ENCODE data around the gene ABCB10. TPM values are rescaled to one million over a fixed set of nuclear protein-coding genes. Genes with fewer than 3 reads are reported as not detected.
"Not testable (repeated sequence)": the region's sequence is repeated elsewhere in the genome, so short reads cannot be mapped to it uniquely, and the experiment has no call there.

The ABCB10 gene
- polyA plus RNA-seq, 3 donors = 19.0 to 20.5 (median 19.4) TPM

DNA sequence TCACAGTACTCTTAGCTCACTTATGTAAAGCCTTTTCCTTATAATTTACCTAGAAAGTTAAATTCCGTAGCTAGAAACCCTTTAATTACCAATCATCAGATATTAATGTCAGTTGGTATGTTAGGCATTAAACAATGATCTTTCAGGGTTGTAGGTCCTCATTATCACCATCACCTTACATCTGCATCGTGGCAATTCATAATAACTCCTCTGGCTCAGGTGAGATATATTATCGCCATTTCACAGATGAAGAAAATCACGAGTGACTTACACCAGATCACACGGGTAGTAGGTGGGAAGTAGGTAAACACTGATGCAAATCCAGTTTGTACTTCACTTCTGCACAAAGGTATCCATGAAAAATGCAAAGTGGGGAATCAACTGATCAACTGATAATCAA, 51.0 kb downstream of the ABCB10 start:
- peak in 2 of 11 donors; percentile 0 to 18 for DNase-seq (ENCODE audit: extremely low read depth in 1 of 11, low read depth in 9 of 11, low spot score in 4 of 11)

DNA sequence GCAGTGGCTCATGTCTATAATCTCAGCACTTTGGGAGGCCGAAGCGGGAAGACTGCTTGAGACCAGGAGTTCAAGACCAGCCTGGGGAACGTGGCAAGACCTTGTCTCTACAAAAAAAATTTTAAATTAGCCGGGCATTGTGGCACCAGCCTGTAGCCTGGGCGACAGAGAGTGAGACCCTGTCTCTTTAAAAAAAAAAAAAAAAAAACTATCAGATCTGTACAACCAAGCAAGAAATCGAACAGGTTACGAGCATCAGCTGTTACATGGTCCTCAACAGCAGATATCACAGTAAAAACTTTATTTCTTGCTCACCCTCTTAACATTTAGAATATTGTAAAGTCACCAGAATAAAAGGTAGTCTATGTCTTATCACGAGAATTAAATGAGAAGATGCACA, 51.9 kb downstream of the ABCB10 start:
- DNase-seq (ENCODE audit: extremely low read depth in 1 of 11, low read depth in 9 of 11, low spot score in 4 of 11) = no peak

DNA sequence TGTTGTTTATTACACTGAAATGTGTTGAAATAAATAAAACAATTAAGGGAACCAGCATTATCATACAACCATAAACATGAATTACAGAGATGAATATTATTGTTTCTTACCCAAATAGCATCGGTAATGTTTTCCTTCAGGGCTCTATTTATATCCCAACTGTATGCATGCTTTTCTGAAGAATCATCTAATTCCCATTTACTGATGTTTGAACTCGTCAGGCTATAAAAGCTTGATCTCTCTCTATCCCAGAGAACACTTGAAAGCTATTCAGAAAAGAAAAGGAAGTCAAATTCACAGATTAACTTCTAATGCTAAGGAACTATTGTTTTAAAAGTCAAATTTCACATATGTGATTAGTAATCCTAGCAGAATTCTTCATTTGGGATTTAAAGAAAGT, 62.7 kb downstream of the ABCB10 start:
- DNase-seq (ENCODE audit: extremely low read depth in 1 of 11, low read depth in 9 of 11, low spot score in 4 of 11) = no peak

DNA sequence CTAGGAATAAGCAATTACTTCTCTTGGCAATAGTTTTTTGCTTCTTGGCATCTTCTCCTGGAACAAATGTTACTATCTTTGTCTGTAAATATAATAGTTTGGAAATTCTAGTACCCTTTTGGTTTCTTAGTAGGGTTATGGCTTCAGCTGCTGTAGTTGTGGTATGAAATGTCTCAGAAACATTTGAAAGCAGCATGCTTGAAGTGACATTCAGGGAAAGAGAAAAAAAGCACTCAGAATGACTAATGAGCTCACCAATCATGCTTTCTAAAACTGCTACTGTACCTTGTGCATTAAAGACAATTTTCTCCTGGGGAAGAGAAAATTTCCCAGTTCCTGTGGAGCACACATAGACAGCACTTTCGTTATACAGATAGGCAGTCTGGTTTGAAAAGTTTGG, 71.3 kb downstream of the ABCB10 start:
- DNase-seq (ENCODE audit: extremely low read depth in 1 of 11, low read depth in 9 of 11, low spot score in 4 of 11) = no peak

DNA sequence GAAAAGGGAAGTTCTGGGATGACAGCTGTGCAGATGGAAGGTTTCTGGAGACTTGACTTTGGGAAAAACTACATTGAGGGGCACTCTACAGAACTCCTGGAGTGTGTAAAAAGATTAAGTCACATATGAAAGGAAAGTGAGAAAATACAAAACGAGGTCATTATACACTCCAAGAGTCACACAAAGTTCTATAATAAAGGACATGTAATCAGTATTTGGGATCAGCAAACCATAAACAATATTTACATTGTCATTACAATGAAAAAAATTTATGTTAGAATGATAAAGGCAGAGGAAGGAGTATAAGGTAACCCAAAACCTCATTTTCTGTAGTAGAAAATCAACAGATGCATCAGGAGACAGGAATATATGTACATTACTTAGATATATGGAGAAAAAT, 73.2 kb downstream of the ABCB10 start:
- DNase-seq (ENCODE audit: extremely low read depth in 1 of 11, low read depth in 9 of 11, low spot score in 4 of 11) = no peak

DNA sequence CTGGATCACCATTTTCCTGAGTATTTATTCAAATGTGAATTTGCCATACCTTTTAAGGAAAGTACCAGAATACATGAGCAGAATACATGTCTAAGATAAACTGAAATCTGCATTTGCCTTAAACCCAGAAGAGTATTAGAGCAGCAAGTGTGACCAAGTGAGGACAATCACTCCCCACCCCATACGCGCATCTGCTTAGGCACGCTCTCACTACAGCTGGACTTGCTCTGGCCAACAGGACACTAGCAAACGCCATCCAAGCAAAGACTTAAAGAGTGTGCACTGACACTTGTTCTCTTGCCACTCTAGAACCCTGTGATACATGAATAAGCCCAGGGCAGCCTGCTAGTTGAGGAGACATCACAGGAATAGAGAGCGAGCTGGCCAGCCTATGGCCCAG, 76.0 kb downstream of the ABCB10 start:
- no peak for DNase-seq (ENCODE audit: extremely low read depth in 1 of 11, low read depth in 9 of 11, low spot score in 4 of 11)

DNA sequence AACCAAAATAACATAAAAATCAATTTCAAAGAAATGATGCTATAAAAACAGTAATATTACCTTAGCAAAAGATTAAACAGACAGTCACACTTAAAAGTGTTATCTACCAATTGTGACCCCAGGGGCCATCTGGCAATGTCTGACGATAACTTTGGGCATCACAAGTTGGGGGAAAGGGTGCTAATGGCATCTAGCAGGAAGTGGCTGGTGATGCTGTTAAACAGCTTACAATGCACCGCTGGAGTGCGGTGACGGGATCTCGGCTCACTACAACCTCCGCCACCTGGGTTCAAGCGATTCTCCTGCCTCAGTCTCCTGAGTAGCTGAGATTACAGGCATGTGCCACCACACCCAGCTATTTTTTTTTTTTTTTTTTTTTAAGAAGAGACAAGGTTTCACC, 78.0 kb downstream of the ABCB10 start:
- DNase-seq (ENCODE audit: extremely low read depth in 1 of 11, low read depth in 9 of 11, low spot score in 4 of 11) = no peak

DNA sequence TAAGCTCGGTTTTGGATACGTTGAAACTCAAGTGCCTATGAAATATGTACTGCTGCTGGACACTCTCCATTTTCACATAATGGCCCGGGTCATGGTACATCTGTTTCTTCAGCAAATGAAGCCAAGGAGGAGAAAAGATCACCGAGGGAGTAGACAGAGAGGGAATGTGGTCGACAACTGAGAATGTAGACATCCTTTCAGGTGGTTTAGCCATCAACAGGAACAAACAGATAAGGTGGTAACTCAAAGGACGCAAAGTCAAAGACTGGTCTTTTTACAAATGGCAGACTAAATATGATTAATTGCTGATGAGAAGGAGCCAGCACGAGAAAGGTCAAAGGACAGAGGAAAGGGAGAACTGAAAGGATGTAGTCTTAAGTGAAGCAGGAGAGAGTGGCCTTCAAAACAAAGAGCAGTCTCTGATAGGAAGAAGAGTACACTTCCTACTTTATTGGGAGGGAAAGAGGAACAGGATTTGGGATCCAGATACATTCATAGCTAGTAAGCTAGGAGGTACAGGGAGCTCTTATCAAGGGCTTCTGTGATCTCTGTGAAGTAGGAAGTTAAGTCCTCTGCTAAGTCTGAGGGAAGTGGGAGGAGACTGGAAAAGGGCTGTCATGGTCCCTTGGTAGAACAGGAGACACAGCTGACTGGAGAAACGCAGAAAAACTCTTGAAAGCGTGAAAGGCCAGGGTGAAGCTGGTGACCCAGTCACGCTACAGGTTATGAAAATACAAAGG, 78.7 kb downstream of the ABCB10 start:
- DNase-seq (ENCODE audit: extremely low read depth in 1 of 11, low read depth in 9 of 11, low spot score in 4 of 11) = no peak

DNA sequence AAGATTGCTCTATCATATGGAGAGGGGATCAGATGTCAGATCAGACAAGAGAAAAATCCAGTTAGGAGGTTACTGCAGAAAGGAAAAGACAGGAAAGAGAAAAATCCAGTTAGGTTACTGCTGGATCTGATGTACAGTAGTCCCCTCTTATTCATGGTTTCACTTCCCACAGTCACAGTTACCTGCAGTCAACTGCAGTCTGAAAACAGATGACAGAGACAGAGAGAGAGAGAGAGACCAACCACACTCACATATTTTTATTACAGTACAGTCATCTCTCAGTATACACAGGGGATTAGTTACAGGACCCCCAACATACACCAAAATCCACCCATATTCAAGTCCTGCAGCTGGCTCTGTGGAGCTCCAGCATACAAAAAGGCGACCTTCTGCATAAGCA, 79.7 kb downstream of the ABCB10 start:
- DNase-seq (ENCODE audit: extremely low read depth in 1 of 11, low read depth in 9 of 11, low spot score in 4 of 11) = no peak

DNA sequence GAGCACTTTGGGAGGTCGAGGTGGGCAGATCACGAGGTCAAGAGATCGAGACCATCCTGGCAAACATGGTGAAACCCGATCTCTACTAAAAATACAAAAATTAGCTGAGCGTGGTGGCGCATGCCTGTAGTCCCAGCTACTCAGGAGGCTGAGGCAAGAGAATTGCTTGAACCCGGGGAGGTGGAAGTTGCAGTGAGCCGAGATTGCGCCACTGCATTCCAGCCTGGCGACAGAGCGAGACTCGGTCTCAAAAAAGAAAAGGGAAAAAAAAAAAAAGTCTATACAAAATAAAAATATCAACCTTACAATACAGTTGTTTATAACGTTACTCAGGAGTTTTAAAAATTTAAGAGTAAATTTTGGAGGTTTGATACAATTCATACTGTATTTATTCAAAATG, 82.6 kb downstream of the ABCB10 start:
- not testable (repeated sequence) for DNase-seq (ENCODE audit: extremely low read depth in 1 of 11, low read depth in 9 of 11, low spot score in 4 of 11)

DNA sequence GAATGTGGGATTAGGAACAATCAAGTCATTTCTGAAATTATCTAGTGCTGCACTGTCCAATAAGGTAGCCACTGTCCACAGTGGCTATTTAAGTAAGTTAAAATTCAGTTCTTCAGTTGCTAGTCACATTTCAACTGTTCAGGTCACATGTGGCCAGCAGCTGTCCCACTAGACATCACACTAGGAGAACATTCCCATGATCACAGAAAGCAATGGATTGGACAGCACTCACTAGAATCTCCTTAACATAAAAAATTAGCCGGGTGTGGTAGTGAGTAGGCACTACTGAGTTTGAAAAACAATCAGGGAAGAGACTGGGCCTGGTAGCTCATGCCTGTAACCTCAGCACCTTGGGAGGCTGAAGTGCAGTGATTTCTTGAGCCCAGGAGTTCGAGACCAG, 84.0 kb downstream of the ABCB10 start:
- no peak for DNase-seq (ENCODE audit: extremely low read depth in 1 of 11, low read depth in 9 of 11, low spot score in 4 of 11)

DNA sequence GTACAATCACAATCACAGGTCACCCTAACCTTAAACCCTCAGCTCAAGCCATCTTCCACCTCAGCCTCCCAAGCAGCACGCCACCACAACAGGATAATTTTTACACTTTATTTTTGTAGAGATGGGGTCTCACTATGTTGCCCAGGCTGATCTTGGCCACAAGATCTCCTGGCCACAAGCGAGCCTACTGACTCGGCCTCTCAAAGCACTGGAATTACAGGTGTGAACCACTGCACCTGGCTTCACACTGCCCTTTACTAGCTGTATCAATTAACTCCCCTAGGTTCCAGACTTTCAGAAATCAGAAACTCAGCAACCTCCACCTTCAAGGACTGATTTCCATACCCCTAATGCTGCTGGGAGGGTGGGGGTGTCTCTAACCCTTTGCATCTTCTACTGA, 87.3 kb downstream of the ABCB10 start:
- DNase-seq (ENCODE audit: extremely low read depth in 1 of 11, low read depth in 9 of 11, low spot score in 4 of 11) = no peak

DNA sequence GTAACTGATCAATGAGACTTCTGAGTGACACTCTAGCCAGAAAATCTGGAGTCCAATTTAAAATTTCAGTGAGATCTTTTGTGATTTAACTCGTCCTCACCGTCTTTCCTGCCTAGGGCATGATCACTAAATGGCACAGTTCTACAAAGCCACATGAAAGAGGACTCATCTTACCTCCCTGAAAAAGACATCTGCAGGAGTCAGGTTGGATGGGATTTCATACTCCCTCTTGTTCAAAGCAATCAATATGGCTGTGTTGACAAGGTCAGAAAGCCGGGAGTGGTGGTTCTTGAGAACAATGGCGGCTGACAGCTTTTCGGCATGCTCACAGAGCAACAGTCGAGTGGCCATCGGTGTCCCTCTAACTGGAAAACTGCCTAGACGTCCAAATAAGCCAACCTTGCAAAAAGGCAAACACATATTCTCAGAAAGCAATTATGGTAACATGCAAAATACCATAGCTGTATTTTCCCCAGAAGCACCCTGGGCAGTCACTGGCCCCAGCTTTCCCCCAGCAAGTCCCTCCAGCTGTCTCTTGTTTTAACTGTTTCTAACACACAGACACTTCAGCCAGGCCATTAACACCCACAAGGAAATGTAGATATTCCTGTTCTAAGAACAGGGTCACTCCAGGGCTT, 88.0 kb downstream of the ABCB10 start:
- DNase-seq (ENCODE audit: extremely low read depth in 1 of 11, low read depth in 9 of 11, low spot score in 4 of 11) = no peak

DNA sequence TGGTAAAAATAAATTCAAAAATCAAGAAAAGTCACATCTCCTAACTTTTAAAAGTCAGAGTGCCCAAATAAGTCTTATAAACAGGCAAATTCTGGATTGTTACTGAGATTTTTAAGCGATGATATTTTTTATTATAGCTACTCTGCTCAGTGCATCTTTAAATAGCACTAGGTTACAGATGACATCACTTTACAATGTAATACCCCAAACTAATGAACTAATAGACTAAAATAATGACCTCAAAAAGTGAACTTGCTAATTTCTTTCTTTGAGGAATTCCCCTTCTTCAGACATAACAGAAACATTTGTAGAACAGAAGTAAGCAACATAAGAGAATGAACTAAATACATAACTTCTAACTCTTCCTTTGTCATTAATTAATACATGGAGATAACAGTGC, 91.6 kb downstream of the ABCB10 start:
- DNase-seq (ENCODE audit: extremely low read depth in 1 of 11, low read depth in 9 of 11, low spot score in 4 of 11) = no peak

Other genes starting within 250 kb of the ABCB10 start
- gene CCSAP, start 215.7 kb downstream of the ABCB10 start, polyA plus RNA-seq (ENCODE audit: insufficient read length in 3 of 3) = 10 to 100 TPM in 1 of 3 donors, 1 to 10 TPM in 2; 8.9 to 10.2 (median 9.2) TPM
- 1 to 10 TPM in 2 of 3 donors, under 1 TPM in 1; 0.89 to 7.0 (median 1.0) TPM for gene ACTA1, start 124.6 kb downstream of the ABCB10 start, polyA plus RNA-seq (ENCODE audit: insufficient read length in 3 of 3)
- gene NUP133, start 50.4 kb downstream of the ABCB10 start, polyA plus RNA-seq (ENCODE audit: insufficient read length in 3 of 3) = 10 to 100 TPM; 44.9 to 49.9 (median 49.6) TPM
- gene TAF5L, start 67.4 kb upstream of the ABCB10 start, polyA plus RNA-seq (ENCODE audit: insufficient read length in 3 of 3) = 10 to 100 TPM; 16.8 to 19.4 (median 19.0) TPM
- 1 to 10 TPM; 6.7 to 8.4 (median 7.9) TPM for gene URB2, start 67.5 kb upstream of the ABCB10 start, polyA plus RNA-seq (ENCODE audit: insufficient read length in 3 of 3)

Measured in renal cortex interstitium (tissue), 11 donors.